OCI-M2 (cell line): ENCODE results near the gene GRK6.

ENCODE experiments used
- DNase-seq: peaks from one replicate; lab custom pipeline; 2025; ENCODE audit not compliant: unreplicated experiment; lab: John Stamatoyannopoulos, UW

The GRK6 gene

DNA sequence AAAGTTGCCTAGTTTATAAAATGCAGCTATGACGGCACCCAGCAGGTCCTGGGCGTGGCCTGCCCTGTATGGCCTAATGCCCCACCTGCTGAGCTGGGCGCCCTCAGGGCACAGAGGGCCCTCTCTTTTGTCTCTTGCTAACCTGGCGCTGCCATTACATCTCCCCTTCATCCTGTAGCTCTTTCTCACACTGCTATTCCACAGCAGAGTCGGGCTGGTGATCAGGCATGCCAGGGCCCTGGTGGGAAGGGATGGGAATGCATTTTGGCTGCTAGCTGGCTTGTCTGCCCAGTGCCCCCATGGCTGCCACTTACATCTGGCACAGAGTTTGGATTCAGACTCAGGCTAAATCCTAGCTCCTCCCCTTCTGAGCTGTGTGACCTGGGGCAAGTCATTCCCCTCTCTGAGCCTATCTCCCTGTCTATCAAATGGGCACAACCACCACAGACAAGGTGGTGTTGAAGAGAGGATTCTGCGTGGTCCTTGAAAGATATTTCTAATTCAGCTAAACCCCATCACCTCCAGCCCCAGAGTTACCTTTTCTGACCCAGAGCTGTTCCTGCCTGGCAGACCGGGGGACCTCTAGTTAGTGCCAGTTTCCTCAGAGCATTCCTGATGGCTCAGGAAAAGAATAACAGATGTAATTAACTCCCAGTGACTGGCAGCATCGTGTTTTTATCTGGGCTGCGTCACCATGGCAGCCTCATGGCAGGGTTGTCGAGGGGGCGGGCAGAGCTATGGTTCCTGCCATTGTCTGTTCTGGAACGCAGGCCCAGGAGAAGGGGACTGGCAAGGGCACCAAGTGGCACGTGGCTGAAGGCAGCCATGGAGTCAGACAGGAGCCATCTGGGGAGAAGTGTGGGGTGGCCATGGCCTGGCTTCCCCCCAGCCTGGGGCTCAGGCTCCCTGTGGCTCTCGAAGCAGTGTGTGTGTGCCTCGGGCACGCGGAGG is 26.5 kb downstream of the GRK6 start:
- DNase-seq = no peak

DNA sequence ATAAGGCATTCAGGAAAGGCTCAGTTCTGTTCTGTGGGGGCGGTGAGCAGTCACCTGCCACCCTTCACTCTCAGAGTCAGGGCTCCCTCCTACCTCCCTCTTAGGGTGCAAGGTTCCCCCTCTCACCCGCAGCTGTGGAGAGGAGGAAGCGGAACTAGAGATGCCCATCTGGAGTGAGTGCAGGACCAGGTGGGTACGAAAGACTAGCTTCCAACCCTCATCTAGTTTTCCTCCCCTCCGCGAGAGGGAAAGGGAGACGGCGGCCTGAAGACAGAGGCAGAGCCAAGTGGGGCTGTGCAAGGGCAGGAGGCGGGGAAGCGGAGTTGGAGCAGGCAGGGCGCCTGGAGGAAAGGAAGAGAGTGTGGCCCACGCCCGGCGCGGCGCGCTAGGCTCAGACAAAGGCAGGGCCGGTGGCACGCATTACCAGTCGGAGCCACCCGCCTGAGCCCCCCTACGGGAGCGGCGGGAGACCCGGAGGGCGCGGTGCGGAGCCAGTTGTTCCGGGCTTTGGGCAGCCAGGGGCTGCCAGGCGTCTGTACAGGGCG is 27.4 kb downstream of the GRK6 start:
- DNase-seq = no peak

DNA sequence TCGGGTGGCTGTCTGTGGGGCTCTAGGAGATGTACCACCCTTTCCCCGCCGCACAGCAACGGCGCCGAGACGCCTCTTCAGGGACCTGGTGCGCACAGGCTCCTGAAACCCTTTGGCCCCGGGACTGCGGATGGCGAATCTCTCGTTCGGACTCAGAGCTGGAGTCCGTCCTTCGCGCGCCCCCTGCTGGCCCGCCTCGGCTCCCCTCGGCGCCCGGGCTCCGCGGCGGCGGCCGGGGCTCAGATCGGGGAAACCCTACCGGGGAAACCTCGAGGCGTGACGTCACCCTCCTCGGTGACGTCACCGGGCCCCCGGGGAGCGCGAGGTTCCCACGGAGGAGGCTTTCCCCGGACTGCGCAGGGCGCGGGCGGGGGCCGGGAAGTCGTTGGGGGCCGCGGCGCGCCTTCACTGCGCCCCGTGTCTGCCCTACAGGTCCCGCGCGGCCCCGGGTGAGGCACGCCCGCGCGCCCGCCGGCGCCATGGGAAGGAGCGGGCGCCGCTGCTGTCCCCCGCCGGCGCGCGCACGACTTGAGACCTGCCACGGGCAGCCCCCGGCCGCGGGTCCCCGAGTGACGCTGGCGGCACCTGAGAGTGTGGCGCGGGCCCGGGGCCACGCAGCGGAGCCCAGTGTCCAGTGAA is 28.0 kb downstream of the GRK6 start:
- DNase-seq = peak; percentile 22

DNA sequence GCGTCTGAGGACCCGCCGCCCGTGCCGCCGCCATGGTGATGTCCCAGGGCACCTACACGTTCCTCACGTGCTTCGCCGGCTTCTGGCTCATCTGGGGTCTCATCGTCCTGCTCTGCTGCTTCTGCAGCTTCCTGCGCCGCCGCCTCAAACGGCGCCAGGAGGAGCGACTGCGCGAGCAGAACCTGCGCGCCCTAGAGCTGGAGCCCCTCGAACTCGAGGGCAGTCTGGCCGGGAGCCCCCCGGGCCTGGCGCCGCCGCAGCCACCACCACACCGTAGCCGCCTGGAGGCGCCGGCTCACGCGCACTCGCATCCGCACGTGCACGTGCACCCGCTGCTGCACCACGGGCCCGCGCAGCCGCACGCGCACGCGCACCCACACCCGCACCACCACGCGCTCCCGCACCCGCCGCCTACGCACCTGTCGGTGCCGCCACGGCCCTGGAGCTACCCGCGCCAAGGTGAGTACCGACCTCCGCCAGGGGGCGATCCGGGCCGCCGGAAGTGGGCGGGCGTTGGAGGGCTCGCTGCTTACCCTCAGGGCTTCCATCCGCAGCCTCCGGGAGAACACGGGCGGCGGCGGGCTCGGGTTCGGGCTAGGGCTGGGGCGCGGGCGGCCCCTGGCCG is 28.7 kb downstream of the GRK6 start:
- peak; percentile 24 for DNase-seq

DNA sequence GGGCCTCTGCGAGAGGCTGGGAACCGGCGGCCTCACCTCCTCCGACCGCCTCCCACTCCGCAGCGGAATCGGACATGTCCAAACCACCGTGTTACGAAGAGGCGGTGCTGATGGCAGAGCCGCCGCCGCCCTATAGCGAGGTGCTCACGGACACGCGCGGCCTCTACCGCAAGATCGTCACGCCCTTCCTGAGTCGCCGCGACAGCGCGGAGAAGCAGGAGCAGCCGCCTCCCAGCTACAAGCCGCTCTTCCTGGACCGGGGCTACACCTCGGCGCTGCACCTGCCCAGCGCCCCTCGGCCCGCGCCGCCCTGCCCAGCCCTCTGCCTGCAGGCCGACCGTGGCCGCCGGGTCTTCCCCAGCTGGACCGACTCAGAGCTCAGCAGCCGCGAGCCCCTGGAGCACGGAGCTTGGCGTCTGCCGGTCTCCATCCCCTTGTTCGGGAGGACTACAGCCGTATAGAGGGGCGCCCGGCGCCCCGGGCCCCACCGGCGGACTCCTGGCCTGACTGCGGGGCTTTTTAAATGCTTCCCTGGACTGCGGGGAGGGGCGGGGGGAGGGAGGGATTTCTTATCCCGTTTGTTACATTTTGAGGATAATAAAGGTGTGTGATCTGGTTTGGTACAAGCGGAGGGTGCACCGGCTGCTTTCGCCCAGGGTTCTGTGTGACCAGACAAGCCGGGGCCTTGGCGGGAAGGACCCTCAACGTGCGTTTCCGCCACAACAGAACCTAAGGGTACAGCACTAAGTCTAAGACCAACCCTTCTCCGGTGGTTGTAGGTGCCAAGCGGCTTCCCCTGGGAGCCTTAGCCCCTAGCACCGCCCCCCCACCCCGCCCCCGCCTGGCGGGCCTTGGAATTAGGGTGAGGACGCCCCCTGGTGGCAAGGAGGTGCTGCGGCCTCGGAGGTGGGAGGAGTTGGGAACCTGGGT is 29.4 kb downstream of the GRK6 start:
- DNase-seq = no peak

DNA sequence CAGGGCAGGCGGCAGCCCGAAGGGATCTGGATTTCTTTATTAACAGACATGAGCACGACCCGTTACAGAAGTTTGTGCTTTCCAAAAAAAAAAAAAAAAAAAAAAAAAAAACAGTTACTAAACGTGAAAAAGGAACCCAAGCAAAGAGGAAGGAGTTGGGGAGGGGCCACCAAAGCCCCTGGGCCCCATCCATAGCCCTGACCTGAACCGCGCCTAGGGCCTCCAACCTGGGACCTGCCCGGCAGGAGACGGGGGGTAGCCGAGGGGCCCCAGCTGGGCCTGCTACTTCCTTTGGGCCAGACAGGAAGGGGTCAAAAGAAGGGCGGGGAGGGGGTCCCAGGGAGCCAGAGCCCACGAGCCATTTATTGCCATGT is 30.1 kb downstream of the GRK6 start:
- no peak for DNase-seq

DNA sequence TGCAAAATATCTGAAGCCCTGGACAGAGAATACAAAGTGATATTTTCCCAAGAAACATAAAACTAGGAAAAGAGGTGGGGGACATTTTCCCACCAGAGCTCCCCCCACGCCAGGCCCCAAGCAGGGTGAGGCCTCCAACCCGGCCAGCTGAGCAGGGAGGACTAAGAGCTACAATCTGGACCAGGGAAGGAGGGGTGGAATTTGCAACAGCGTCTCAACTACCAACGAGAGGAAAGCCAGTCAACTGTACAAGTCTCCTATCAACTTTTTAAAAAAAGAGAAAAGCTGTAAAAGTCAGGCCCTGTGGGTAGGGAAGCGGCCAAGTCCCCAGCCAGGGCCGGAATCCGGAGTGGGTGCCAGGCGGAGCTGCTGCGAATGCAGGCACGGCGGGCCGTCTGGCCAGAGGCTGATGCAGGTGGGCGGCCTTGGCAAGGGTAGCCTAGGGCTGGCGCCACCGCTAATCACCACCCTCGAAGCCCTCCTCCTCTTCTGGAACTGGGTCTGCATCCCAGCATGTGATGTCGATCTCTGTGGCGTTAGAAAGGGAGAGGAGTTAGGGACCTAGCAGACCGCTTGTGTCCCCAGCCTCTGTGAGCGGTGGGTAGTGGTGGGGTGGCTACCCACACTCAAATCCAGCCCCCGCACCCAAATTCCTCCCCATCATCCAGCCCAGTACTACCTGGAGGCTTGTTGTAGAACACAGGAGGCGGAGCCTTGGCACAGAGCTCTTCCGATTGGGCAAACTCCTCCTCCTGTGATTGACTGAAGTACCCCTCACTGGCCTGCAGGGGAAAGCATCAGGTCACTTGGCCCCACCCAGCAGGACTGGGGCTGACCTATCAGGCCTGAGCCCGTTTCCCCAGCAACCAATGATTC is 30.7 kb downstream of the GRK6 start:
- no peak for DNase-seq

DNA sequence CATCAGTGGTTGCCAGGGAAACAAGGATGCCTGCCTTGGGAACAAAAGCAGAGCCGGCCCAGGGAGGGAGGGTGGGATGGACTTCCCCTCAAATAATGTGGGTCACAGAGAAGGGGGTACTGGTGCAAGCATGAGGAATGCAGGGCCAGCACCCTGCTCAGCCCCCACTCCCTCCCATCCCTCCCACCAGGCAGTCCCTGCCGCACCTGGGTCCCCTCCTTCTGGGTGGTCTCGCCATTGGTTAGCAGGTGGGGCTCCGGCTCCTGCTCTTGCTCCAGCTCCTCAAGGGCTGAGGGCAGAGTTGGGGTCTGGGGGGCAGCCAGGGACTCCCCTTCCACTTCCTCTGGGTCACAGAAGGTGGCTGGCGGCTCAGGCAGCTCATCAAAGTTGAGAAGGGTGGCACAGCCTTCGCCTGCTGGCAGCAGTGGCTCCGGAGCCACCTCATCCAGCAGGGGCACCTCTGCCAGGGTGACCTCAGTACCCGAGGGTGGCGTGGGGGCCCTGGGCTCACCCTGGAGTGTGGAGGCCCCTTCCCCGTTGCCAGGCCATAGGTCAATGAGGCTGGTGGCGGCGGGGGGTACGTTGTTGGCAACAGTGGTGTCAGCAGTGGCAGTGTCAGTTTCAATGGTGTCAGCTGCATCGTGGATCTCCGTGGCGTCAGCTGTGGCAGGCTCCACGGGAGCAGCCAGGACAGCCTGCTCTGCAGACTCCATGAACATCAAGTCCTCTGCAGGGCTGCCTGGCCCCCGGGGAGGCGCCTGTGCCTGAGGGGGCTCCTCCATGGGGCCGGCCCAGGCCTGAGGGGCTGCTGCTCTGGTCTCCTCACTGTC is 31.6 kb downstream of the GRK6 start:
- no peak for DNase-seq

DNA sequence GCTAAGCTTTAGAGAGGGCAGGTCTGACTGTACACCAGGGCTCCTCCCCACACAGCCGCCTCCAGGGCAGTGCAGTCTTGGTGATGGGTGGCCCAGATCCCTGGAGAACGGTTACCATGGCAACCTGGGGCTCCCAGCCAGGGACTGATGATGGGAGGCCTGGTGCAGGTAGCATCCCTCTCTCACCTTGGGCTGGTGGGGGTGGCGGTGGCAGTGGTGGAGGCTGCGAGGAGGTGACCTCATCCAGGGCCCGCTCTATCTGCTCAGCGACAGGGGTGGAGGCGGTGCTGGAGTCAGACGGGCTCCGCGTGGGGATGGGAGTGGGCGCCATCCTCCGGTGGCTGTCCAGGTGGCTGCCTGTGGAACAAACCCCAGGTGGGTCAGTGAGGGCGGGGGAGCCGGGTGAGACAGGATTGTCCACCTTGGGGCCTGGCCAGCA is 32.5 kb downstream of the GRK6 start:
- DNase-seq = no peak

DNA sequence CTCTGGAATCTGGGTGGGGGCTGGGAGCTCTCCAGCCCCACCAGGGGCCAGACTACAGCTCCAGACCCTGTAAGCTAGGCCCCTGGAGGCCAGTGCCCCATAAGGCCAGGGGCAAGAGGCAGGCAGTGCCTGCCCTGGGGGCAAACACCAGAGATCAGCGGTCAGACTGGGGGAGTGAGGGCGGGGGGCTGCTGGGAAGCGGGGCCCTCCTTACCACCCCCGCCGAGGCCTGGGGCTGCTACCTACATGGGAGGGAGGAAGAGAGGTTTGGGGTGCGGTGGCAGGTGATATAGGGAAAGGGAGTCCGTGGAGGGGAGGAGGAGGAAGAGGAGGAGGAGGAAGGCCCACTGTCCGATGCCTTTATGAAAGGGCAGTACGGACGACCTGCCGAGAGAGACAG is 32.9 kb downstream of the GRK6 start:
- DNase-seq = no peak

DNA sequence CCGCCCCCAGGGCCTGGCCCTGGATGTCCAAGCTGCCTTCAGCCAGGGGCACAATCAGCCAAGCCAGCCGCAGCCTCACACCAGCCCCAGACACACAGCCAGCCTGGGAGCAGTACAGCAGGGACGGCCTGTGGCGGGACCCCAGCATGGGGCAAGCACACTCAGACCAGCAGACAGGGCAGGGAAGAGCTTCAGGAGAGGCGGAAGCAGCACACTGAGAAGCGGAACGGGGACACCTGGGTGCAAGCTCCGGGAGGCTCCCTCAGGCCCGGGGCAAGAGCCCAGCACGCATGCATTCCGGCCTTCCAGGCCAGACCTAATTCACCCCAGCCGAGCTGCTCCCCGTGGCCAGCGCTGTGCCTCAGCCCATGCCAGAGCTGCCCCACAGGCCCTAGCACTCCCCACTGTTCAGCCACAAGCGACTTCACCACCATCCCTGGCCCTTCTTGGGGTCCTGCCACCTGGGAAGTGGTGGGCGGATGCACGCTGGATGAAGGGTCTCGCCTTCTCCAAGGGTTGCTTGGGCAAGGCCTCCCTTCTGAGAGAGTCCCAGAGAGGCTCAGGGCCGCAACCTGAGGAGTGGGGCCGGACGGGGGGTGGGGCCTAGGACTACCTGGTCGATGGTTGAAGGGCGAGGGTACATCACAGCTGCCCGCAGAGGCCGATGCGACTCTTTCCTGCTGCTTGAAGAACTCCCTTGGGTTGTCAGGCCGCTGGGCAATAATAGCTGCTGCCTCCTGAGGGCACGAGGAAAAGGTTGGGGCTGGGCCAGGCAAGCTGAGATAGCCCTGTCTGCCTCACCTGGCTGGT is 33.5 kb downstream of the GRK6 start:
- DNase-seq = no peak

DNA sequence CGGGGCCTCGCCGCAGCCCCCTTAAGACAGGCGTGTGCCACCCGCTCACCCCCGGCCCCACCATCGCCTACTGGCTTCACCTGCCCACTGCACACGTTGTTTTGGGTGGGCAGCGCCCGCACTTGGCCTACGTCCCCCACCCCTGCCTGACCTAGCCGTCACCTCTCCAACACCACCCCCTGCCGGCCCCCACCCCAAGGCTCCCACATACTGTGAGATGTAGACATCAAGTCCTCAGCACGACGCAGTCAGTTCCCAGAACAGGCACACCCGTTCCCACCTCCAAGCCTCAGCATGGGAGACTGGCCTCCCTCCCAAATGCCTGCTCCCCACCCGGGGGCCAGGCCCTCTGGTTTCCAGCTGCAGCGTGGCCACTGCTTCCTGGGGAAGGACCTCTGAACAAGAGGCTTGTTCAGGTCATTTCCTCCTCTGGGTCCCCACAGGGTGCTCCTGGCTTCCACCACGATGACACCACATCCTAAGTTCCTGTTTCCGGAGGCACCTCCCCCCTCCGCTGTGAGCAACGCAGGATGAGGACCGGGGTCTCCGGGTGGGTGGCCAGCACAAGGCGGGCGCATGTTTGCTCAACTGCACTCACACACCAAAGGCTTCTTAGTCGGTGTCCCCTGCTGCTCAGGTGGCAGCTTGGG is 35.7 kb downstream of the GRK6 start:
- no peak for DNase-seq

DNA sequence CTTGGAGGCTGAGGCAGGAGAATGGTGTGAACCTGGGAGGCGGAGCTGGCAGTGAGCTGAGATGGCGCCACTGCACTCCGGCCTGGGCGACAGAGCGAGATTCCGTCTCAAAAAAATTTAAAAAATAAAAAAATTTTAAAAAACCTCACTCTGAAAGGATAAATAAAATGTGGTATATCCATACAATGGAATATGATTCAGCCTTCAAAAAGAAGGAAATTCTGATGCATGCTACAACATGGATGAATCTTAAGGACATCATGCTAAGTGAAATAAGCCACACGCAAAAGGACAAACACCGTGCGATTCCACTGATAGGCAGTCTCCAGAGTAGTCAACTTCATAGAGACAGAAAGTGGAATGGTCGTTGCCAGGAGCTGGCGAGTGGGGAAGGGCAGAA is 38.6 kb downstream of the GRK6 start:
- DNase-seq = no peak

DNA sequence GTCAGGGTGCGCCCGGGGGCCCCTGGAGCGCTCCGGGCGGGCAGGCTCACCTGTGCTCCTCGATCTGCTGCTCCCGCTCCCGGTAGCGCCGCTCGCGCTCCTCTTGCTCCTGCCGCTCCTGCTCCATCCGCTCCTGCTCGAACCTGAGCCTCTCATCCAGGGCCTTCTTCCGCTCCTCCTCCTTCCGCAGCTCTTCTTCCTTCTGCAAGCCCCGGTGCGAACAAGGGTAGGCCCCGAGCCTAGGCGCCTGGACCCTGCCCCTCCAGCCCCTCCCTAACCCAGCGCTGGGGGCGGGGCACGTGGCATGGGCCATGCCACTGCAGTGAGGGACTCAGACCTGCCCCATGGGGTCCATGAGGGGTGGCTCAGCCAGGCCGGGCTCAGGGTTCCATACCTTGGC is 40.4 kb downstream of the GRK6 start:
- DNase-seq = no peak

DNA sequence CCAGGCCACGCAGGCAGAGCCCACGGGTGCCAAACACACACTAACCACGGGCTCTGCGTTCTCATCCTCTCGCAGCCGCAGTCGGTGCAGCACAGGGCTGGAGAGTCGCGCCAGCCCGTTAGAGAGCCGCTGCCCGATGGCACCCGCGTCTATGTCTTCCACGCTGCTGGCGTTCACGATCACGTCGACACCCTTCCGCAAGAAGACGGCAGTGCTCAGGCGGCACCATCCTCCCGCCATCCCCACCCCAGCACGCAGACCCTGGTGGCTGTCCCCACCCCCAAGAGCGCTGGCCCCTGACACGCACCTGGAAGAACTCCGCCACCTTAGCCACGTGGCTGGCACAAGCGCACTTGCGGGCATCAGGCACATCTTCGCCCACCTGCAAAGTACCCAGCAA is 41.0 kb downstream of the GRK6 start:
- DNase-seq = no peak

DNA sequence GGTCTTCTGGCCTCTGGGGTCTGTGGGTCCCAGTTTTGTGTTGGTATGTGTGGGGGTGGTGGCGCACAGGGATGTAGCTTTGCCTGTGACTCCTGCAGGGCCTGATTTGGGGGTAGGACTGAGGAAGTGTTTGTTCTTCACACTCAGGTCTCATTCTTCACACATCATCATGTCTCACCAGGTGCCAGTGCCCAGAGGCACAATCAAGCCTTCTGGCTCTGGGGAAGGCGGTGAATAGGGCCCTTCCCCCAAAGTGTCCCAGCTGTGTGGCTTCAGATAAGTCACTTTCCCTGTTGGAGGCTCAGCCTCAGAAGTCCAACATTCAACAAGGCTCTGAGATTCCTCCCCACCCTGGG is 41.8 kb downstream of the GRK6 start:
- DNase-seq = no peak
